KMS-11 (cell line): ENCODE measurements around the gene VPS11.

ENCODE experiments used
- H2AFZ ChIP-seq: fragments of 200-600 bp; sonication (generic); 2 replicates; pipeline ENCODE4 v1.6.1; 2016; ENCODE audit warnings: antibody characterized with exemption, mixed run types, low read depth
- H3K27ac ChIP-seq: fragments of 200-600 bp; sonication (generic); 2 replicates; pipeline ENCODE4 v1.6.1; 2016; ENCODE audit warnings: mild to moderate bottlenecking, mixed run types
- H3K27me3 ChIP-seq: fragments of 200-600 bp; sonication (generic); 2 replicates; pipeline ENCODE4 v1.6.1; 2017; ENCODE audit warnings: mild to moderate bottlenecking, low read depth, mixed run types, moderate library complexity; ENCODE audit not compliant: insufficient read depth
- H3K36me3 ChIP-seq: fragments of 200-600 bp; sonication (generic); 2 replicates; pipeline ENCODE4 v1.6.1; 2017; ENCODE audit warnings: mild to moderate bottlenecking, mixed run types; ENCODE audit not compliant: insufficient read depth
- H3K4me1 ChIP-seq: fragments of 200-600 bp; sonication (generic); 2 replicates; pipeline ENCODE4 v1.6.1; 2016; ENCODE audit warnings: mild to moderate bottlenecking, low read depth, mixed run types; ENCODE audit not compliant: poor library complexity, severe bottlenecking
- H3K4me2 ChIP-seq: fragments of 200-600 bp; sonication (generic); 2 replicates; pipeline ENCODE4 v1.7.0; 2016; ENCODE audit warnings: mild to moderate bottlenecking, mixed run types
- H3K4me3 ChIP-seq: fragments of 200-600 bp; sonication (generic); IDR thresholded peaks from 2 replicates; pipeline ENCODE4 v1.6.1; 2017; ENCODE audit warnings: low read depth, low read length, mixed read lengths; ENCODE audit not compliant: insufficient read depth
- H3K79me2 ChIP-seq: fragments of 200-600 bp; sonication (generic); 2 replicates; pipeline ENCODE4 v1.6.1; 2016; ENCODE audit warnings: low read depth, mixed run types; ENCODE audit not compliant: insufficient read depth
- H3K9ac ChIP-seq: fragments of 200-600 bp; sonication (generic); 2 replicates; pipeline ENCODE4 v1.6.1; 2016; ENCODE audit warnings: mild to moderate bottlenecking, mixed run types
- H4K20me1 ChIP-seq: fragments of 200-600 bp; sonication (generic); 2 replicates; pipeline ENCODE4 v1.6.1; 2016; ENCODE audit warnings: mild to moderate bottlenecking, mixed run types; ENCODE audit not compliant: insufficient read depth
- CTCF ChIP-seq: fragments of 200-600 bp; sonication (generic); conservative IDR thresholded peaks from 2 replicates; pipeline ENCODE4 v1.6.1; 2017; ENCODE audit warnings: low read depth, mild to moderate bottlenecking, antibody characterized with exemption, low read length, moderate library complexity, mixed read lengths

The VPS11 gene

GRCh38 chr11:119125821-119126220 is 58.2 kb downstream of the VPS11 start:
- TF ChIP-seq CTCF = no peak
- H2AFZ ChIP-seq = no peak overlapping the region
- H3K79me2 ChIP-seq = peaks cover 14% of the 10 kb centered on the region; the same call in 1 of the 2 replicates
- H3K9ac ChIP-seq = no peak overlapping the region
- H4K20me1 ChIP-seq = no peaks in the 10 kb centered on the region
- H3K4me3 ChIP-seq = no peak overlapping the region
- H3K4me2 ChIP-seq = no peak overlapping the region
- H3K27ac ChIP-seq = no peak overlapping the region
- H3K36me3 ChIP-seq = no peaks in the 10 kb centered on the region
- H3K4me1 ChIP-seq = peaks cover 5% of the 10 kb centered on the region
- no peaks in the 10 kb centered on the region for H3K27me3 ChIP-seq

GRCh38 chr11:119126675-119127268 is 59.2 kb downstream of the VPS11 start:
- Histone ChIP-seq H3K9ac (no peak overlapping the region), H4K20me1 (no peaks in the 10 kb centered on the region), H3K4me1 (peaks cover 5% of the 10 kb centered on the region), H3K4me3 (no peak overlapping the region), H3K4me2 (no peak overlapping the region), H3K27ac (no peak overlapping the region), H2AFZ (no peak overlapping the region), H3K79me2 (peaks cover 11% of the 10 kb centered on the region; the same call in 1 of the 2 replicates), H3K36me3 (no peaks in the 10 kb centered on the region), H3K27me3 (no peaks in the 10 kb centered on the region)
- no peak for TF ChIP-seq CTCF

- TF ChIP-seq CTCF = no peak
- Histone ChIP-seq H3K27ac (no peak overlapping the region), H4K20me1 (no peaks in the 10 kb centered on the region), H3K27me3 (no peaks in the 10 kb centered on the region), H2AFZ (no peak overlapping the region), H3K79me2 (no peaks in the 10 kb centered on the region), H3K4me2 (no peak overlapping the region), H3K9ac (no peak overlapping the region), H3K4me1 (no peaks in the 10 kb centered on the region), H3K4me3 (no peak overlapping the region), H3K36me3 (no peaks in the 10 kb centered on the region)
These were observed 63.0 kb downstream of the VPS11 start for GRCh38 chr11:119130662-119131061.
